Measurements from ENCODE around the gene ZDHHC14.

ZDHHC14 gene

DNA sequence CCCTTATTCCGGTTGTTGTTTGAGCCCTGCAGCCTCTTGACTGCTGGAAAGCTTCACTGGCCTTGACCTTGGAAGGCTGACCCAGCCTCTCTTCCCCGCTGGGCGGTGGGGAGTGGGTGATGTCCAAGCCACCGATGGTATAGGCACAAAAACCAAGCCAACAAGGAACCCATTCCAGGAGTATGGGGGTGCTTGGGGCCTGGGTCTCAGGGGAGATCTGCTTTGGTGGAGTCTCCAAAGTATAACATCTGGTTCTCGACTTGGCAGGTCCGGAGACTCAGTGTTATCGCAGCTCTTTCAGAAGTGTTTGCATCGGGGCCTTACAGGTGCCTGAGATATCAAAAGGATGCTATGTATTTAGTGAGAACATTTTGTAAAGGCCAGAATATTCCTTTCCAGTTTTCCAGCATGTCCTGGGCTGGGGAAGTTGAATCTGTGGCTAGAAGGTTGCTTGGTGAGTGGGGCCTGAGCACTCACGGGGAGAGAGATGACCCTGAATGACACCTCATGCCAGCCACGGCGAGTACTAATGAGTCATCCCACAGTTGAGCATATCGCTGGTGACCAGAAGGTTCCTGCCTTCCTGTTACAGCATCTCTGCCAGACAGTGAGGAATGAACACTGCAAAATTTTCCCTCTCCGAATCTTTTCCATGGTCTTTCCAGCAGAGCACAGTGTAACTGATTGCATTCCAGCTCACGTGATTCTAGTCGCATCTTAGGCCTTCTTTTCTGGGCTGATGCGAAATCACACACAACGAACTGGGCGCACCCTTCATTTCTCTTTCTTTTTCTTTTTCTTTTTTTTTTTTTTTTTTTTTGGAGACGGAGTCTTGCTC is 133.9 kb downstream of the ZDHHC14 start:
- Histone ChIP-seq H3K27ac (no peak overlapping the region), H3K4me1 (ENCODE audit: low read depth, poor library complexity, severe bottlenecking) (no peaks in the 10 kb centered on the region), H3K36me3 (ENCODE audit: insufficient read depth) (no peaks in the 10 kb centered on the region), H2AFZ (ENCODE audit: low read depth) (no peak overlapping the region), H4K20me1 (ENCODE audit: insufficient read depth) (no peaks in the 10 kb centered on the region), H3K4me2 (no peak overlapping the region), H3K27me3 (ENCODE audit: insufficient read depth, low read depth) (no peaks in the 10 kb centered on the region), H3K79me2 (ENCODE audit: insufficient read depth, low read depth) (no peaks in the 10 kb centered on the region), H3K9ac (no peak overlapping the region), H3K4me3 (IDR thresholded peaks at IDR 0.05; ENCODE audit: insufficient read depth, low read depth, low read length) (no peak overlapping the region)
- TF ChIP-seq, protein P1, sequence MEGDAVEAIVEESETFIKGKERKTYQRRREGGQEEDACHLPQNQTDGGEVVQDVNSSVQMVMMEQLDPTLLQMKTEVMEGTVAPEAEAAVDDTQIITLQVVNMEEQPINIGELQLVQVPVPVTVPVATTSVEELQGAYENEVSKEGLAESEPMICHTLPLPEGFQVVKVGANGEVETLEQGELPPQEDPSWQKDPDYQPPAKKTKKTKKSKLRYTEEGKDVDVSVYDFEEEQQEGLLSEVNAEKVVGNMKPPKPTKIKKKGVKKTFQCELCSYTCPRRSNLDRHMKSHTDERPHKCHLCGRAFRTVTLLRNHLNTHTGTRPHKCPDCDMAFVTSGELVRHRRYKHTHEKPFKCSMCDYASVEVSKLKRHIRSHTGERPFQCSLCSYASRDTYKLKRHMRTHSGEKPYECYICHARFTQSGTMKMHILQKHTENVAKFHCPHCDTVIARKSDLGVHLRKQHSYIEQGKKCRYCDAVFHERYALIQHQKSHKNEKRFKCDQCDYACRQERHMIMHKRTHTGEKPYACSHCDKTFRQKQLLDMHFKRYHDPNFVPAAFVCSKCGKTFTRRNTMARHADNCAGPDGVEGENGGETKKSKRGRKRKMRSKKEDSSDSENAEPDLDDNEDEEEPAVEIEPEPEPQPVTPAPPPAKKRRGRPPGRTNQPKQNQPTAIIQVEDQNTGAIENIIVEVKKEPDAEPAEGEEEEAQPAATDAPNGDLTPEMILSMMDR (conservative IDR thresholded peaks at IDR 0.05; ENCODE audit: low read depth, low read length): no peak

DNA sequence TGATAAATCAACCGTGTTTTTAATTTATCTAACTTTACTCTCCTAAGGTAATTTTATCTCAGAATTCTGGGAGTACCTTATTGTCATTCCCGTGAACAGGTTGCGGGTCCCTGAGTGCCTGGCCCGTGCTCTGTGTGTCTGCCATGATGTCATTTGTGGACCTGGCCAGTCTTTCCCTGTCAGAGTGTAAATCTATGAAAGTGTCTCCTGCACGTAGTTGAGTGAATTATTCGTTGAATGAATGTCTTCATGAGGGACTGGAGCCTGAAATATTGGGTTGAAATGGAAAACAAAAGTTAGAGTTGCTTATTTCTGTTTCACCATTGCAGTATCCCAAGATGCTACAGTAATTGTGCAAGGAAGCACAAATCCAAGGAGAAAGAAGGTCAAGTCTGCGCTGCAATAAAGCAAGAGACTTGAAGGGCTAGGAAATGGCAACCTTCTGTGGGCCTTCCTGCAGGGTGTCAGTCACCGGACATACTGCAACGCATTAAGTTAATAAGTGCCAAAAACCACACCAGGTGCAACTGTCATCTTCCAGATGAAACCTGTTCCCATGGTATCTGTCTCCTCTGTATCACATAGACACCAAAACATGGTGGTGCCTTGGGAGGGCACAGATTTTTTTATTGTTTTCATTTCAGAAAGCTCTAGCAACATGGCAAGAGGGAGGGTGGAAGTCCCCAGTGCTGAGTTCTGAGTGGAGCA is 135.5 kb downstream of the ZDHHC14 start:
- H2AFZ ChIP-seq (ENCODE audit: low read depth): no peak overlapping the region
- no peak overlapping the region for H3K9ac ChIP-seq
- no peaks in the 10 kb centered on the region for H3K4me1 ChIP-seq (ENCODE audit: low read depth, poor library complexity, severe bottlenecking)
- TF ChIP-seq, protein P1 (conservative IDR thresholded peaks at IDR 0.05; ENCODE audit: low read depth, low read length): no peak
- H3K27me3 ChIP-seq (ENCODE audit: insufficient read depth, low read depth): no peaks in the 10 kb centered on the region
- H3K4me3 ChIP-seq (IDR thresholded peaks at IDR 0.05; ENCODE audit: insufficient read depth, low read depth, low read length): no peak overlapping the region
- no peak overlapping the region for H3K27ac ChIP-seq
- H3K4me2 ChIP-seq: no peak overlapping the region
- H3K79me2 ChIP-seq (ENCODE audit: insufficient read depth, low read depth): no peaks in the 10 kb centered on the region
- H3K36me3 ChIP-seq (ENCODE audit: insufficient read depth): no peaks in the 10 kb centered on the region
- no peaks in the 10 kb centered on the region for H4K20me1 ChIP-seq (ENCODE audit: insufficient read depth)

DNA sequence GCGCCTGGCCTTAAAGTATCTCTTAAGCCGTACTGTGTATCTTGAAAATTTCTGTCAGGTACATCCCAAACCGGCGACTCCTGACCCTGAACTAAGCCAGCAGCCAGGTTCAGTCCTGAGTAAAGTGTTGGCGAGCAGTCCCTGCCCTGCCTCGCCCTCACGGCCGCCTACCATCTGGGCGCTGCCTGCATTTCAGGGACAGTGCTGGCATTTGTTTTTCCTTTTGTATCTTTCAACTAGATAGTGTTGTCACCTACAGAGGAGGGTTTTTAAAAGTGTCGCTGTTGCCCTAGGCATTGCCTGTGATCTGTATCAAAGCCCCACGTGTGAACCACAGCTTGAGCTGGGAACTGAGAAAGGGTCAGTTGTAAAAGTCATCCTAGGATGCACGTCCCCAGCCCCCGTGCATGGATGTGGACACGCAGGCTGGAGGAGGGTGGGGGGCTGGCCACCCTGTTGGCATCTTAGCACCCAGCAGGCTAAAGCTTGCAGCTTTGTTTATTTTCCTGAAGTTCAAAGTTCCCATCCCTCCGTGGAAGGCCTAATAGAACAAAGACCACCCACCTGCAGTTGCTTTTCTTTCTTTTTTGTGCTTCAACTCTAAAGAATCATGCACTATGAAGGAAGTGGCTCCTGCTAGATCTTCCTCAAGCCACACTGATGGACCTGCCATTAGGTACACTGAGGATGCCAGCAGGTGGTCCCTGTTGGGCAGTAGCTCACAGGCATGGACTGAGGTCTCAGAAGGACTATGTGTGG is 136.8 kb downstream of the ZDHHC14 start:
- H3K4me2 ChIP-seq: no peak overlapping the region
- H3K4me1 ChIP-seq (ENCODE audit: low read depth, poor library complexity, severe bottlenecking): no peaks in the 10 kb centered on the region
- TF ChIP-seq, protein P1 (conservative IDR thresholded peaks at IDR 0.05; ENCODE audit: low read depth, low read length): no peak

DNA sequence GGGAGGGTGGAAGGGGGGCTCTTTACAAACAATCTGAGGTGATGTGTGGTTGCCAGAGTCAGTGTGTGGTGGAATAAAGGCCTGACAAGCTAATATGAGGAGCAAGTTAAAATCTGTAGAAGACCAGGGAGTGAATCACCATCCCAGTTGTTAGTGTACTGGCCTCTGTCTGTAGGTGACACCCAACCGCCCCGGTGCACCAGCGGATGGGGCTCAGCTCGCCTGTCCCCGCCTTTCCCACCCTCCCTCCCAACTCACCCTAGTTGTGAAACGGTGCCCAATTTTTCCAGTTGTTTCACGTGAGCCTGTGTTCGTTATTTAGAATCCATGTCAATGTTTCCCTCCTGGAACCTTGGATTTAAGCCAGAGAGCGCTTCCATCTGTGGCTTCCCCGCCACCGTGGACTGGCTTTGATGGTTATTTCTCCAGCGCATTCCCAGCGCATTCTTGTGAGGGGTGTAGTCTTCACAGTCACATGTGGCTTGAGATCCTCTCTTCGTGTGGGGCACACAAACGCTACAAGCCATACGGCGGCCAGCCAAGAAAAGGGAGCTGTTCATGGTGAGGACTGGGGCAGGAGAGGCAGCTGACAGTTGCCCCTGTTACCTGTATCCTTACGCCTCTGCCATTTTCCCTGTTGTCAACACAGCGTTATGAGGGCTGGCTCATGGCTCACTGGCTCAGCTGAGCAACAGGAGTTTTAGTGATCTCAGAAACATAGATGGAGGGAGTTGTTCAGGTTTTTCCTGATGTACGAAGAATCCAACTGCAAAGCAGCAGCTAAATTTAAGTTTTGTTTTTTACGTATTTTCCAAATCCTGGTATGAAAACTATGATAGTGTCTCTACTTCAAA is 137.6 kb downstream of the ZDHHC14 start:
- Histone ChIP-seq H3K4me3 (IDR thresholded peaks at IDR 0.05; ENCODE audit: insufficient read depth, low read depth, low read length) (no peak overlapping the region), H4K20me1 (ENCODE audit: insufficient read depth) (no peaks in the 10 kb centered on the region), H2AFZ (ENCODE audit: low read depth) (no peak overlapping the region), H3K4me2 (no peak overlapping the region), H3K27ac (no peak overlapping the region), H3K27me3 (ENCODE audit: insufficient read depth, low read depth) (no peaks in the 10 kb centered on the region), H3K79me2 (ENCODE audit: insufficient read depth, low read depth) (no peaks in the 10 kb centered on the region), H3K9ac (no peak overlapping the region), H3K4me1 (ENCODE audit: low read depth, poor library complexity, severe bottlenecking) (no peaks in the 10 kb centered on the region), H3K36me3 (ENCODE audit: insufficient read depth) (no peaks in the 10 kb centered on the region)
- TF ChIP-seq, protein P1 (conservative IDR thresholded peaks at IDR 0.05; ENCODE audit: low read depth, low read length): no peak

More for the DNA sequence above, 136.8 kb downstream of the ZDHHC14 start:
- no peak overlapping the region for H3K9ac ChIP-seq
- no peaks in the 10 kb centered on the region for H4K20me1 ChIP-seq (ENCODE audit: insufficient read depth)
- no peak overlapping the region for H3K27ac ChIP-seq
- H3K27me3 ChIP-seq (ENCODE audit: insufficient read depth, low read depth): no peaks in the 10 kb centered on the region
- no peaks in the 10 kb centered on the region for H3K36me3 ChIP-seq (ENCODE audit: insufficient read depth)
- H2AFZ ChIP-seq (ENCODE audit: low read depth): no peak overlapping the region
- no peaks in the 10 kb centered on the region for H3K79me2 ChIP-seq (ENCODE audit: insufficient read depth, low read depth)
- no peak overlapping the region for H3K4me3 ChIP-seq (IDR thresholded peaks at IDR 0.05; ENCODE audit: insufficient read depth, low read depth, low read length)
